Measurements from ENCODE around the gene NEU1.

- TF ChIP-seq CTCF (IDR thresholded peaks at IDR 0.05) (no peak), ATF2 (CRISPR knock-in tag; IDR thresholded peaks at IDR 0.05; ENCODE audit: borderline replicate concordance, low read depth) (no peak), ESRRA (CRISPR knock-in tag; IDR thresholded peaks at IDR 0.05; ENCODE audit: borderline replicate concordance) (no peak), FOXK1 (CRISPR knock-in tag; IDR thresholded peaks at IDR 0.05) (peak; percentile 45; the same call in 1 of the 2 replicates)
Observed at GRCh38 chr6:31862344-31863235, at the start of gene NEU1.
